Adrenal gland (tissue), 12 donors: Measurements from ENCODE around the gene RYR2. TPM values are rescaled to one million over a fixed set of nuclear protein-coding genes. Genes with fewer than 3 reads are reported as not detected.
A peak's percentile ranks its signal among the peaks of the same experiment; 100 is the strongest.

Source experiments
- DNase-seq, 7 donors: peaks; one replicate each; pipeline ENCODE4 v3.0.0-alpha.2; 2019 to 2020
- H3K27ac ChIP-seq, 5 donors: fragments of 200-600 bp; sonication (generic) in 4 of 5; 1 replicate in 3 of 5; 2 replicates in 2 of 5; pipeline versions ENCODE4 v1.5.1 to v1.8.0; 2016 to 2020; ENCODE audit warnings: mild to moderate bottlenecking in 1 of 5
- H3K27me3 ChIP-seq: fragments of 200-600 bp; 2 replicates; pipeline ENCODE4 v1.8.0; 2021
- H3K36me3 ChIP-seq, 2 donors: fragments of 200-600 bp; replicated peaks in 1 of 2; 1 replicate in 1 of 2; 2 replicates in 1 of 2; pipeline versions ENCODE4 v1.5.1 to v1.8.0; 2018 to 2022
- H3K4me1 ChIP-seq, 2 donors: fragments of 200-600 bp; replicated peaks in 1 of 2; 1 replicate in 1 of 2; 2 replicates in 1 of 2; pipeline versions ENCODE4 v1.5.1 to v1.8.0; 2018 to 2021
- H3K4me3 ChIP-seq, 4 donors: fragments of 200-600 bp; sonication (generic) in 3 of 4; one replicate each; pipeline ENCODE4 v1.5.1; 2016 to 2018
- H3K9me3 ChIP-seq, 3 donors: fragments of 200-600 bp; sonication (generic) in 1 of 3; replicated peaks in 1 of 3; 1 replicate in 2 of 3; 2 replicates in 1 of 3; pipeline versions ENCODE4 v1.5.1 to v1.8.0; 2016 to 2021
- POLR2A ChIP-seq, 2 donors: fragments of 450-650 bp; IDR thresholded peaks; one replicate each; pipeline ENCODE4 v1.6.1; 2017; ENCODE audit warnings: antibody characterized with exemption in 2 of 2, mild to moderate bottlenecking in 2 of 2, moderate library complexity in 1 of 2
- WGBS, 4 donors: extraction: QIAGEN DNeasy Blood & Tissue Kit in 2 of 4; methylation state at CpG; one replicate each; pipeline versions ENCODE4 v1.1.5 to v1.1.7; 2013 to 2017; 5-methylcytosine and 5-hydroxymethylcytosine counted together
- intact Hi-C, 2 donors: fragments of 100-400 bp; cut with DNase I; formaldehyde crosslinking; loops; one replicate each; pipeline versions ENCODE4 v1.14.1 to v1.15.0; 2022 to 2023
- polyA plus RNA-seq, 3 donors: library from polyadenylated mRNA; stranded (reverse); fragments of 200-250 nt in 2 of 3; fragments of 350-450 nt in 1 of 3; fragmentation: Illumina TruSeq in 1 of 3; extraction: RNeasy Lipid Tissue Mini Kit (QIAGEN cat#74804) in 1 of 3; gene quantifications; one replicate each; pipeline ENCODE4 v1.2.3, GENCODE V29; 2013 to 2014
- total RNA-seq, 9 donors: library from RNA; depleted of rRNA in 4 of 9; stranded (reverse); fragments of >200 nt in 4 of 9; fragments of 120-200 nt in 1 of 9; fragmentation: NEBNext Ultra II Directional in 1 of 9; extraction: Animal tissue kit (Norgen Biotek cat#: 25700) in 1 of 9; gene quantifications; one replicate each; pipeline versions ENCODE4 v1.1.0 to v1.2.4, GENCODE V29; 2013 to 2023
- TF ChIP-seq, protein P1 (sequence below), 6 experiments: fragments of 450-650 bp in 4 of 6; fragments of 200-600 bp in 2 of 6; sonication (generic) in 1 of 6; IDR thresholded peaks; 1 replicate in 5 of 6; 2 replicates in 1 of 6; pipeline versions ENCODE4 v1.5.1 to v1.8.0; 2016 to 2021; ENCODE audit warnings: antibody characterized with exemption in 6 of 6, mild to moderate bottlenecking in 2 of 6, moderate library complexity in 1 of 6
- donor health status: healthy with polysubstance abuse.
- donor health status: Bipolar disorder and iron deficiency.
- donor health status: DM: yes; HTN: yes; CAD: no.
- donor health status: DM: no; HTN: no; CAD: no.
- donor health status: DM: no; HTN: no; CAD: no.
- donor health status: DM: yes; HTN: yes; CAD: no.

The RYR2 gene
- total and polyA plus RNA-seq, 12 donors = 0.07 to 6.3 (median 0.18) TPM; not detected in 1

GRCh38 chr1:237152506-237153335, 110.7 kb downstream of the RYR2 start:
- no peaks in the 10 kb centered on the region for H3K27me3 ChIP-seq
- DNase-seq = no peak
- no peak overlapping the region for H3K4me3 ChIP-seq
- H3K9me3 ChIP-seq = no peaks in the 10 kb centered on the region
- TF ChIP-seq POLR2A (IDR thresholded peaks at IDR 0.05) = no peak
- TF ChIP-seq, protein P1, sequence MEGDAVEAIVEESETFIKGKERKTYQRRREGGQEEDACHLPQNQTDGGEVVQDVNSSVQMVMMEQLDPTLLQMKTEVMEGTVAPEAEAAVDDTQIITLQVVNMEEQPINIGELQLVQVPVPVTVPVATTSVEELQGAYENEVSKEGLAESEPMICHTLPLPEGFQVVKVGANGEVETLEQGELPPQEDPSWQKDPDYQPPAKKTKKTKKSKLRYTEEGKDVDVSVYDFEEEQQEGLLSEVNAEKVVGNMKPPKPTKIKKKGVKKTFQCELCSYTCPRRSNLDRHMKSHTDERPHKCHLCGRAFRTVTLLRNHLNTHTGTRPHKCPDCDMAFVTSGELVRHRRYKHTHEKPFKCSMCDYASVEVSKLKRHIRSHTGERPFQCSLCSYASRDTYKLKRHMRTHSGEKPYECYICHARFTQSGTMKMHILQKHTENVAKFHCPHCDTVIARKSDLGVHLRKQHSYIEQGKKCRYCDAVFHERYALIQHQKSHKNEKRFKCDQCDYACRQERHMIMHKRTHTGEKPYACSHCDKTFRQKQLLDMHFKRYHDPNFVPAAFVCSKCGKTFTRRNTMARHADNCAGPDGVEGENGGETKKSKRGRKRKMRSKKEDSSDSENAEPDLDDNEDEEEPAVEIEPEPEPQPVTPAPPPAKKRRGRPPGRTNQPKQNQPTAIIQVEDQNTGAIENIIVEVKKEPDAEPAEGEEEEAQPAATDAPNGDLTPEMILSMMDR (IDR thresholded peaks at IDR 0.05) = no peak
- WGBS, 4 donors = 76 to 89% (median 80%) methylated on average over 5 of the region's 5 CpGs
- intact Hi-C loops = no loop called here
- H3K27ac ChIP-seq = no peak overlapping the region
- H3K36me3 ChIP-seq = no peaks in the 10 kb centered on the region
- no peaks in the 10 kb centered on the region for H3K4me1 ChIP-seq

DNA sequence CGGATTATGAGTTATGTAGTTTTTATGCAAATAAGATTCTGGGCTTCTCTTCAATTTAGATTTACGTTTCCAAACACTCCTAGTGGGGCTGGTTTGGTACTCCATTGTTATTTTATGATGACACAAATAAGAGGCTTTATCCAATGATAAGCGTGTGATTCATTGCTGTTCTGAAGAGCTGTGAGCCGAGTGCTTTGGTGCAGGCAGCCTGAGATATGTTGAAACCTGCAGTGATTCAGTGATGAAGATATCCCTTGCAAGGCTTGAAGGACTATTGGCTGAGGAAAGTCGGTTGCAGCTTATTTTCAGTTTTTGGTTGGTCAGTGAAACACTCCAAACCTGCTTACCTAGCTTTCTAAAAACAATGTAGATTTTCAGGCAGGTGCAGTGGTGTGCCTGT, 112.2 kb downstream of the RYR2 start:
- TF ChIP-seq, protein P1 (IDR thresholded peaks at IDR 0.05) = no peak
- TF ChIP-seq POLR2A (IDR thresholded peaks at IDR 0.05) = no peak
- no peak overlapping the region for H3K27ac ChIP-seq
- intact Hi-C loops = no loop called here
- 38 to 46% (median 40%) methylated on average over 5 of the region's 5 CpGs for WGBS, 4 donors
- no peaks in the 10 kb centered on the region for H3K9me3 ChIP-seq
- H3K27me3 ChIP-seq = no peaks in the 10 kb centered on the region
- H3K36me3 ChIP-seq = no peaks in the 10 kb centered on the region
- H3K4me3 ChIP-seq = no peak overlapping the region
- H3K4me1 ChIP-seq = no peaks in the 10 kb centered on the region
- peak in 4 of 7 donors; percentile 16 to 47 (median 22) for DNase-seq

DNA sequence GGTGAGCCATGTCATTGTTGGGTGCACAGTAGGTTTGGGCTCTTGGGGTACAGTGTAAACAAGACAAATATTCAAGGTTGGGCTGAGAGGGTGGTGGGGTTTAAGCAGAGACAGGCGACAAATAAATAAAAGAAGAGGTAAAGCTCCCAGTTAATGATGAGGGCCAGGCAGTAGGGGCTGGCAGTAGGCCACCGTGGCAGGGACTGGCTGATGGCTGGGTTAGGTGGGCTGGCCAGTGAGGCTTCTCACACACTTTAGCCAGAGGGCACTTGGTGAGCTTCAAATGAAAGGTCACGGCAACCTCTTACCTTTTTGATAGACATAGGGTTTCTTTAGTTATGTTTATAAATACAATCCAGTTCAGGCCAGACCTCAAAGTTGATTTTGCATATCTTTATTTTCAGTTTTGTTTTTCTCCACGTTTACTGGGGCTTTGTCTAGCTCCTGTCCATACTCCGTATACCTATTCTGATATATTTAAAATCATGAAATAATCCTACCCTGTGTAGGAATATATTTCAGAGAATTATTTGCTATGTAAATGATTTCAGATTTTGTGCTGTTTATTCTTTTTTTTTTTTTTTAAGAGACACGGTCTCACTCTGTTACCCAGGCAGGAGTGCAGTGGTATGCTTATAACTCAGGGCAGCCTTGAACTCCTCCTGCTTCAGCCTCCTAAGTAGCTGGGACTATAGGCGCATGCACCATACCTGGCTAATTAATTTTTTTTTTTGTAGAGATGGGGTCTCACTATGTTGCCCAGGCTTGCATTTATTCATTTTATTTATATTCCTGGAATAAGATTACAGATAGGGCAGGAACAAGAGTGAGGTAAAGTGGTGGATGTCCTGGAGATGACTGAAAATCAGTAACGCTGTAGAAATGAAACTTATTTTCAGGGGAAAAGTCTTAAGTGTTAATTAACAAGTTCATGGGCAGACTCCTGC, 122.7 kb downstream of the RYR2 start:
- H3K4me3 ChIP-seq = no peak overlapping the region
- intact Hi-C loops = no loop called here
- WGBS, 4 donors = 77 to 85% (median 82%) methylated on average over 8 of the region's 8 CpGs

GRCh38 chr1:237166086-237166485, 124.1 kb downstream of the RYR2 start:
- TF ChIP-seq, protein P1 (IDR thresholded peaks at IDR 0.05) = no peak
- no peak for TF ChIP-seq POLR2A (IDR thresholded peaks at IDR 0.05)
- Histone ChIP-seq H3K36me3 (no peaks in the 10 kb centered on the region), H3K27me3 (no peaks in the 10 kb centered on the region), H3K27ac (no peak overlapping the region), H3K4me1 (no peaks in the 10 kb centered on the region), H3K4me3 (no peak overlapping the region), H3K9me3 (no peaks in the 10 kb centered on the region)
- intact Hi-C loops = no loop called here
- 44 to 64% (median 56%) methylated on average over 1 of the region's 1 CpG for WGBS, 4 donors
- DNase-seq = no peak

More for the DNA sequence above, 122.7 kb downstream of the RYR2 start:
- Histone ChIP-seq H3K27ac (no peak overlapping the region), H3K4me1 (no peaks in the 10 kb centered on the region), H3K9me3 (no peaks in the 10 kb centered on the region), H3K27me3 (no peaks in the 10 kb centered on the region), H3K36me3 (no peaks in the 10 kb centered on the region)
- TF ChIP-seq, protein P1 (IDR thresholded peaks at IDR 0.05) = no peak
- no peak for DNase-seq
